Bone marrow (tissue), 2 donors: ENCODE results near the gene RFC2.

Experiments
- DNase-seq, 2 donors: peaks; one replicate each; lab custom pipeline; 2025; lab: John Stamatoyannopoulos, UW

The RFC2 gene

GRCh38 chr7:74190259-74190658 is 63.9 kb downstream of the RFC2 start:
- no peak for DNase-seq

GRCh38 chr7:74187915-74188675 is 66.1 kb downstream of the RFC2 start:
- DNase-seq, result no peak

- DNase-seq, result no peak
Measured at GRCh38 chr7:74185636-74186035, 68.6 kb downstream of the RFC2 start.

- no peak for DNase-seq
Measured at GRCh38 chr7:74185016-74185415, 69.2 kb downstream of the RFC2 start.

GRCh38 chr7:74183653-74184450 is 70.3 kb downstream of the RFC2 start:
- DNase-seq, result no peak

- DNase-seq, result no peak
Measured at GRCh38 chr7:74183142-74183541, 71.1 kb downstream of the RFC2 start.

GRCh38 chr7:74182453-74183090 is 71.6 kb downstream of the RFC2 start:
- no peak for DNase-seq

GRCh38 chr7:74181821-74182220 is 72.4 kb downstream of the RFC2 start:
- DNase-seq, result no peak
